CD8-positive, alpha-beta memory T cell (primary cell): ENCODE measurements around the gene BIRC7. TPM values are rescaled to one million over a fixed set of nuclear protein-coding genes. Genes with fewer than 3 reads are reported as not detected.

Experiments
- CTCF ChIA-PET: fragments of 350-600 bp; sonication (Branson Sonifier 250); formaldehyde crosslinking; loops from one replicate; lab custom pipeline; 2021; ENCODE audit warnings: antibody characterized with exemption; lab: Charles Lee
- POLR2A ChIA-PET: fragments of 350-600 bp; sonication (Branson Sonifier 250); formaldehyde crosslinking; loops from one replicate; lab custom pipeline; 2021; ENCODE audit warnings: antibody characterized with exemption; lab: Charles Lee
- DNase-seq, 5 donors: peaks; one replicate each; pipeline versions ENCODE4 v3.0.0 to v3.0.0-alpha.2; 2020 to 2022; ENCODE audit warnings: mixed read lengths in 1 of 5
- H3K27ac ChIP-seq: one replicate; pipeline ENCODE4 v1.7.0; 2013; ENCODE audit warnings: low read depth, mild to moderate bottlenecking, low read length, moderate library complexity
- H3K27me3 ChIP-seq: 2 replicates; pipeline ENCODE4 v1.7.0; 2013; ENCODE audit warnings: low read length, mild to moderate bottlenecking; ENCODE audit not compliant: insufficient read depth, poor library complexity, severe bottlenecking
- H3K36me3 ChIP-seq: 2 replicates; pipeline ENCODE4 v1.7.0; 2013; ENCODE audit warnings: mild to moderate bottlenecking, low read length, moderate library complexity; ENCODE audit not compliant: insufficient read depth
- H3K4me1 ChIP-seq: 2 replicates; pipeline ENCODE4 v1.7.0; 2013; ENCODE audit warnings: mild to moderate bottlenecking, low read length, moderate library complexity; ENCODE audit not compliant: insufficient read depth
- H3K4me3 ChIP-seq: 2 replicates; pipeline ENCODE4 v1.7.0; 2013; ENCODE audit warnings: mild to moderate bottlenecking, low read length
- H3K9me3 ChIP-seq: 2 replicates; pipeline ENCODE4 v1.7.0; 2013; ENCODE audit warnings: mild to moderate bottlenecking, low read length
- H3K27ac Mint-ChIP-seq, 8 donors: one replicate each; pipeline ENCODE4 v1.8.0; 2020 to 2021; ENCODE audit warnings: mixed read lengths in 8 of 8, mild to moderate bottlenecking in 6 of 8, inconsistent platforms in 3 of 8, moderate library complexity in 3 of 8
- H3K27me3 Mint-ChIP-seq, 2 donors: one replicate each; pipeline ENCODE4 v1.8.0; 2020 to 2021; ENCODE audit warnings: mixed read lengths in 2 of 2, mild to moderate bottlenecking in 1 of 2, moderate library complexity in 1 of 2
- H3K36me3 Mint-ChIP-seq, 3 donors: one replicate each; pipeline ENCODE4 v1.8.0; 2020 to 2021; ENCODE audit warnings: mixed read lengths in 3 of 3, inconsistent platforms in 1 of 3, mild to moderate bottlenecking in 1 of 3
- H3K4me1 Mint-ChIP-seq, 3 donors: one replicate each; pipeline ENCODE4 v1.8.0; 2020 to 2021; ENCODE audit warnings: mixed read lengths in 3 of 3, inconsistent platforms in 1 of 3, mild to moderate bottlenecking in 1 of 3
- H3K4me3 Mint-ChIP-seq, 7 donors: one replicate each; pipeline ENCODE4 v1.8.0; 2020 to 2021; ENCODE audit warnings: mixed read lengths in 7 of 7, mild to moderate bottlenecking in 6 of 7, moderate library complexity in 4 of 7, inconsistent platforms in 2 of 7
- H3K9me3 Mint-ChIP-seq, 5 donors: one replicate each; pipeline ENCODE4 v1.8.0; 2020 to 2022; ENCODE audit warnings: mixed read lengths in 5 of 5, mild to moderate bottlenecking in 3 of 5, moderate library complexity in 2 of 5, inconsistent platforms in 1 of 5
- polyA plus RNA-seq: library from polyadenylated mRNA; unstranded; fragments of 300-500 nt; fragmentation: Illumina TruSeq; gene quantifications from one replicate; pipeline ENCODE4 v1.2.3, GENCODE V29; 2021
- total RNA-seq, 2 experiments: library from RNA; stranded (reverse); gene quantifications; one replicate each; pipeline ENCODE4 v1.2.3, GENCODE V29; 2021

The BIRC7 gene
- total and polyA plus RNA-seq, 3 experiments from 2014 or later, result not detected

GRCh38 chr20:63189846-63190559 is 45.7 kb upstream of the BIRC7 start:
- no peaks in the 10 kb centered on the region for H3K36me3 ChIP-seq
- Mint-ChIP-seq H3K36me3 (peaks cover 4 to 8% (median 4%) of the 10 kb centered on the region in 3 donors), H3K4me1 (peaks cover 0 to 4% (median 0%) of the 10 kb centered on the region in 3 donors), H3K9me3 (no peaks in the 10 kb centered on the region), H3K27me3 (peaks cover 0 to 2% of the 10 kb centered on the region in 2 donors), H3K27ac (peak overlapping the region in 1 of 8 donors; percentile 57), H3K4me3 (no peak overlapping the region)
- ChIA-PET POLR2A (no interaction called here), CTCF (no interaction called here)
- DNase-seq, result peak in 1 of 5 donors; percentile 33
- no peaks in the 10 kb centered on the region for H3K9me3 ChIP-seq
- H3K4me1 ChIP-seq, result no peaks in the 10 kb centered on the region
- H3K27me3 ChIP-seq, result no peaks in the 10 kb centered on the region
- no peak overlapping the region for H3K4me3 ChIP-seq
- no peak overlapping the region for H3K27ac ChIP-seq

- no peak overlapping the region for H3K27ac Mint-ChIP-seq
- DNase-seq, result peak in 1 of 5 donors; percentile 45
- POLR2A ChIA-PET, result no interaction called here
- no peaks in the 10 kb centered on the region for H3K27me3 ChIP-seq
- H3K9me3 Mint-ChIP-seq, result no peaks in the 10 kb centered on the region
- no peak overlapping the region for H3K27ac ChIP-seq
- H3K36me3 ChIP-seq, result no peaks in the 10 kb centered on the region
- H3K9me3 ChIP-seq, result no peaks in the 10 kb centered on the region
- no peak overlapping the region for H3K4me3 Mint-ChIP-seq
- CTCF ChIA-PET, result no interaction called here
- no peaks in the 10 kb centered on the region for H3K4me1 ChIP-seq
- peaks cover 4 to 17% (median 9%) of the 10 kb centered on the region in 3 donors for H3K36me3 Mint-ChIP-seq
- H3K4me1 Mint-ChIP-seq, result peaks cover 0 to 4% (median 0%) of the 10 kb centered on the region in 3 donors
- H3K4me3 ChIP-seq, result no peak overlapping the region
- peaks cover 0 to 2% of the 10 kb centered on the region in 2 donors for H3K27me3 Mint-ChIP-seq
These were observed 44.9 kb upstream of the BIRC7 start for GRCh38 chr20:63190828-63191227.

- Mint-ChIP-seq H3K4me3 (no peak overlapping the region), H3K4me1 (peaks cover 2 to 7% (median 3%) of the 10 kb centered on the region in 3 donors), H3K9me3 (no peaks in the 10 kb centered on the region), H3K27me3 (peaks cover 0 to 2% of the 10 kb centered on the region in 2 donors), H3K27ac (no peak overlapping the region), H3K36me3 (peaks cover 4 to 22% (median 11%) of the 10 kb centered on the region in 3 donors)
- no peaks in the 10 kb centered on the region for H3K36me3 ChIP-seq
- H3K9me3 ChIP-seq, result no peaks in the 10 kb centered on the region
- DNase-seq, result peak in 1 of 5 donors; percentile 35
- no peaks in the 10 kb centered on the region for H3K4me1 ChIP-seq
- CTCF ChIA-PET, result interaction anchor here (2.0 kb wide), 1 partner anchor 32 kb away, joined by 5 read pairs; no protein-coding TSS in a partner anchor
- H3K4me3 ChIP-seq, result no peak overlapping the region
- POLR2A ChIA-PET, result no interaction called here
- no peak overlapping the region for H3K27ac ChIP-seq
- H3K27me3 ChIP-seq, result no peaks in the 10 kb centered on the region
These were observed 44.3 kb upstream of the BIRC7 start for GRCh38 chr20:63191400-63191799.

- no peaks in the 10 kb centered on the region for H3K9me3 Mint-ChIP-seq
- Histone ChIP-seq H3K36me3 (no peaks in the 10 kb centered on the region), H3K9me3 (no peaks in the 10 kb centered on the region), H3K27ac (no peak overlapping the region), H3K27me3 (no peaks in the 10 kb centered on the region), H3K4me1 (no peaks in the 10 kb centered on the region), H3K4me3 (no peak overlapping the region)
- CTCF ChIA-PET, result interaction anchor here (2.0 kb wide), 1 partner anchor 31 kb away, joined by 5 read pairs; no protein-coding TSS in a partner anchor
- no peak overlapping the region for H3K27ac Mint-ChIP-seq
- POLR2A ChIA-PET, result no interaction called here
- DNase-seq, result peak in 1 of 5 donors; percentile 28
- peaks cover 4 to 36% (median 13%) of the 10 kb centered on the region in 3 donors for H3K36me3 Mint-ChIP-seq
- H3K4me1 Mint-ChIP-seq, result peaks cover 15 to 16% (median 16%) of the 10 kb centered on the region in 3 donors
- no peak overlapping the region for H3K4me3 Mint-ChIP-seq
- peaks cover 0 to 2% of the 10 kb centered on the region in 2 donors for H3K27me3 Mint-ChIP-seq
These were observed 43.0 kb upstream of the BIRC7 start for GRCh38 chr20:63192721-63193120.

- ChIA-PET POLR2A (no interaction called here), CTCF (no interaction called here)
- no peaks in the 10 kb centered on the region for H3K36me3 ChIP-seq
- Mint-ChIP-seq H3K27me3 (no peaks in the 10 kb centered on the region), H3K9me3 (no peaks in the 10 kb centered on the region), H3K36me3 (peaks cover 4 to 47% (median 14%) of the 10 kb centered on the region in 3 donors), H3K27ac (no peak overlapping the region), H3K4me1 (peaks cover 25 to 29% (median 27%) of the 10 kb centered on the region in 3 donors), H3K4me3 (no peak overlapping the region)
- H3K27ac ChIP-seq, result no peak overlapping the region
- H3K4me3 ChIP-seq, result no peak overlapping the region
- H3K4me1 ChIP-seq, result peaks cover 9% of the 10 kb centered on the region
- no peaks in the 10 kb centered on the region for H3K27me3 ChIP-seq
- peak in 1 of 5 donors; percentile 29 for DNase-seq
- no peaks in the 10 kb centered on the region for H3K9me3 ChIP-seq
These were observed 41.5 kb upstream of the BIRC7 start for GRCh38 chr20:63194007-63194796.

GRCh38 chr20:63194797-63195173 is 40.9 kb upstream of the BIRC7 start:
- DNase-seq, result no peak
- CTCF ChIA-PET, result interaction anchor here (0.8 kb wide), 1 partner anchor 29 kb away, joined by 5 read pairs; no protein-coding TSS in a partner anchor
- no peak overlapping the region for H3K4me3 ChIP-seq
- H3K4me3 Mint-ChIP-seq, result no peak overlapping the region
- no peaks in the 10 kb centered on the region for H3K9me3 Mint-ChIP-seq
- H3K27me3 ChIP-seq, result no peaks in the 10 kb centered on the region
- POLR2A ChIA-PET, result no interaction called here
- H3K4me1 Mint-ChIP-seq, result peaks cover 27 to 32% (median 29%) of the 10 kb centered on the region in 3 donors
- no peaks in the 10 kb centered on the region for H3K27me3 Mint-ChIP-seq
- H3K27ac ChIP-seq, result no peak overlapping the region
- no peaks in the 10 kb centered on the region for H3K9me3 ChIP-seq
- peaks cover 9% of the 10 kb centered on the region for H3K4me1 ChIP-seq
- no peak overlapping the region for H3K27ac Mint-ChIP-seq
- peaks cover 4 to 52% (median 14%) of the 10 kb centered on the region in 3 donors for H3K36me3 Mint-ChIP-seq
- H3K36me3 ChIP-seq, result no peaks in the 10 kb centered on the region

- no peaks in the 10 kb centered on the region for H3K9me3 ChIP-seq
- H3K4me3 Mint-ChIP-seq, result no peak overlapping the region
- no peaks in the 10 kb centered on the region for H3K9me3 Mint-ChIP-seq
- H3K4me1 Mint-ChIP-seq, result peaks cover 33 to 47% (median 35%) of the 10 kb centered on the region in 3 donors
- no peaks in the 10 kb centered on the region for H3K27me3 ChIP-seq
- H3K4me1 ChIP-seq, result peaks cover 14% of the 10 kb centered on the region
- no peaks in the 10 kb centered on the region for H3K27me3 Mint-ChIP-seq
- peak overlapping the region in 2 of 8 donors; percentile 17 to 64 for H3K27ac Mint-ChIP-seq
- DNase-seq, result peak in 1 of 5 donors; percentile 22
- POLR2A ChIA-PET, result no interaction called here
- no peak overlapping the region for H3K27ac ChIP-seq
- CTCF ChIA-PET, result interaction anchor here (1.6 kb wide), 1 partner anchor 26 kb away, joined by 4 read pairs; no protein-coding TSS in a partner anchor
- H3K36me3 Mint-ChIP-seq, result peaks cover 4 to 70% (median 14%) of the 10 kb centered on the region in 3 donors
- H3K36me3 ChIP-seq, result peaks cover 4% of the 10 kb centered on the region
- no peak overlapping the region for H3K4me3 ChIP-seq
These were observed 38.8 kb upstream of the BIRC7 start for GRCh38 chr20:63196768-63197470.
